ENCODE data around the gene BTBD17.

DNA sequence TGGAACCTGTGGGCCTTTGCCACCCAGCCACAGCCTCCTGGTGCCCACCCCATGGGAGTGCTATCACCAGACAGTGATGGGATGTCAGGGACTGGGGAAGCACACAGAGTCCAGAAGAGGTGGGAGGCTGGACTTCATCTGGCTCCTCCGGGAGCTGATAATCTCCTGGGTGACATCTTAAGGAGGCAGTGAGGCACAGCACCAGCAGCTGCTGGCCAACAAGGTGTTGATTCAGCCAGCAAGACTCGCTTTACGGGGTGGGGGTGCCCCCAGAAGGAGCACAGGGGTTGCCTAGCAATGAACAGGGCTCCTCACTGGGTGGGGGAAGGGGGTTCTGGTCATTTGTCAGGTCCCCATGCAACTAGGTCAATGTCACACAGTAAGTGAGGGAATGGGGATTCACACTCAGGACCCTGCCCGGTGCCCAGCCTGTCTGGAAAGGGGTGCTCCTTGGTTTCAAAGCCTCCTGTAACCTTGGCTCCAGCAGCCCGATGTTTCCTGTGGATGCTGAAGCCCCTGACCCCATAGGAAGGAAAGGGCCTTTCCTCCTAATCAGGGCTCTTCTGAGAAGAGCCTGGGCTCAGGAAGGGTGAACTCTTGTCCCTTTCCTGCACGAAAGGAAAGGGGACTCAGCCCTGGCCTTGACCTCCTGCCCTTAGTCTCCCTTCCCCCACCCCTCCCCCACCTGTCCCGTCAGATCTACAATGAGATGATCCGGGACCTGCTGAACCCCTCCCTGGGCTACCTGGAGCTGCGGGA, 18.0 kb downstream of the BTBD17 start:
- TF ChIP-seq SRF (IDR thresholded peaks at IDR 0.05; ENCODE audit: low read depth, low read length) = no peak
- no peak for TF ChIP-seq USF2 (IDR thresholded peaks at IDR 0.05; ENCODE audit: low read length)
- no peak for TF ChIP-seq EP300 (IDR thresholded peaks at IDR 0.05; ENCODE audit: borderline replicate concordance in 1 of 2, low read depth in 2 of 2, low read length in 2 of 2)
- TF ChIP-seq JUND (IDR thresholded peaks at IDR 0.05; ENCODE audit: low read length) = no peak
- TF ChIP-seq, protein P1, sequence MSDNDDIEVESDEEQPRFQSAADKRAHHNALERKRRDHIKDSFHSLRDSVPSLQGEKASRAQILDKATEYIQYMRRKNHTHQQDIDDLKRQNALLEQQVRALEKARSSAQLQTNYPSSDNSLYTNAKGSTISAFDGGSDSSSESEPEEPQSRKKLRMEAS (IDR thresholded peaks at IDR 0.05) = no peak
- TF ChIP-seq, protein P2, sequence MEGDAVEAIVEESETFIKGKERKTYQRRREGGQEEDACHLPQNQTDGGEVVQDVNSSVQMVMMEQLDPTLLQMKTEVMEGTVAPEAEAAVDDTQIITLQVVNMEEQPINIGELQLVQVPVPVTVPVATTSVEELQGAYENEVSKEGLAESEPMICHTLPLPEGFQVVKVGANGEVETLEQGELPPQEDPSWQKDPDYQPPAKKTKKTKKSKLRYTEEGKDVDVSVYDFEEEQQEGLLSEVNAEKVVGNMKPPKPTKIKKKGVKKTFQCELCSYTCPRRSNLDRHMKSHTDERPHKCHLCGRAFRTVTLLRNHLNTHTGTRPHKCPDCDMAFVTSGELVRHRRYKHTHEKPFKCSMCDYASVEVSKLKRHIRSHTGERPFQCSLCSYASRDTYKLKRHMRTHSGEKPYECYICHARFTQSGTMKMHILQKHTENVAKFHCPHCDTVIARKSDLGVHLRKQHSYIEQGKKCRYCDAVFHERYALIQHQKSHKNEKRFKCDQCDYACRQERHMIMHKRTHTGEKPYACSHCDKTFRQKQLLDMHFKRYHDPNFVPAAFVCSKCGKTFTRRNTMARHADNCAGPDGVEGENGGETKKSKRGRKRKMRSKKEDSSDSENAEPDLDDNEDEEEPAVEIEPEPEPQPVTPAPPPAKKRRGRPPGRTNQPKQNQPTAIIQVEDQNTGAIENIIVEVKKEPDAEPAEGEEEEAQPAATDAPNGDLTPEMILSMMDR (IDR thresholded peaks at IDR 0.05; ENCODE audit: control extremely low read depth in 1 of 3, insufficient read depth in 1 of 3, low read depth in 1 of 3, low read length in 3 of 3) = no peak
- TF ChIP-seq POLR2A (IDR thresholded peaks at IDR 0.05; ENCODE audit: control extremely low read depth in 1 of 2, low read depth in 2 of 2, low read length in 2 of 2) = no peak
- no peak for TF ChIP-seq RBBP5 (IDR thresholded peaks at IDR 0.05; ENCODE audit: borderline replicate concordance, low read depth, low read length)
- TF ChIP-seq POLR2AphosphoS5 (IDR thresholded peaks at IDR 0.05; ENCODE audit: low read depth, low read length) = no peak
- no peak for TF ChIP-seq SIN3A (conservative IDR thresholded peaks at IDR 0.05 in 1 of 2, IDR thresholded peaks at IDR 0.05 in 1 of 2; ENCODE audit: low read depth in 1 of 2, low read length in 2 of 2)
- no peak for TF ChIP-seq CEBPB (IDR thresholded peaks at IDR 0.05; ENCODE audit: low read depth, low read length)
- no peak for TF ChIP-seq RAD21 (IDR thresholded peaks at IDR 0.05 in 1 of 2, conservative IDR thresholded peaks at IDR 0.05 in 1 of 2; ENCODE audit: low read depth in 2 of 2, low read length in 2 of 2)
- TF ChIP-seq RFX5 (IDR thresholded peaks at IDR 0.05; ENCODE audit: borderline replicate concordance, low read depth, low read length) = no peak
